ELR (cell line): ENCODE measurements around the gene SEMA3F.

ENCODE experiments used
- DNase-seq: peaks from one replicate; pipeline ENCODE4 v3.0.0-alpha.2; 2015; ENCODE audit warnings: low read depth

The SEMA3F gene

DNA sequence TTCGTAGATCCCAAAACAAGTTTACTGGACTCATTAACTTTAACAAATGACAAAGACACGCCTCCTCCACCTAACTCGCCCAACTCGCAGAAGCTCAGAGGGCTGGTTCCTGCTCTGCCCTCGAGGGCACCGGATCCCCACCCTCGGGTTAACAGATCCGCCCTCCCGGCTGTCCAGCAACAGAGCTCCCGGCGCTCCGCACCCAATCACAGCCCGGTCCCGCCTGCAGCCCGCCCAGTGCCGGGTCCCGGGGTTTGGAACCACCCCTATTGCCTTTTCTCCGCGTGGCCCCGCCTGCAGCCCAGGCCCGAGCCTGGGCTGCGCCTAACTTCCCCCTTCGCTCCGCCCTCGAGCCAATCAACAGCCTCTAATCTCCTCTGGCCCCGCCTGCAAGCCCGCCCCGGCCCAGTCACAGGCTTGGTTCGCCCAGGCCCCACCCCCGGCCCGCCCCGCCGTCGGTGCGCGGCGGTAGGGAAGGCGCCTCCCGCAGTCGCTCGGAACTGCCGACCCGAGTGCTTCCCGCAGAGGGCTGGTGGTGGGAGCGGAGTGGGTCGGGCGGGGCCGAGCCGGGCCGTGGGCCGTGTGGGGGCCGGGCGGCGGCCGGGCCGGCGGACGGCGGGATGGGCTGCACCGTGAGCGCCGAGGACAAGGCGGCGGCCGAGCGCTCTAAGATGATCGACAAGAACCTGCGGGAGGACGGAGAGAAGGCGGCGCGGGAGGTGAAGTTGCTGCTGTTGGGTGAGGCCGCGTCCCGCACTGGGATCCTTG, 80.8 kb downstream of the SEMA3F start, which contains the start of gene GNAI2:
Gene GNAI2 (plus strand): TSS at position 489 of the 768 bp plus-strand sequence. CDS start 132 bp downstream, at position 621.
- DNase-seq, result peak; percentile 98

DNA sequence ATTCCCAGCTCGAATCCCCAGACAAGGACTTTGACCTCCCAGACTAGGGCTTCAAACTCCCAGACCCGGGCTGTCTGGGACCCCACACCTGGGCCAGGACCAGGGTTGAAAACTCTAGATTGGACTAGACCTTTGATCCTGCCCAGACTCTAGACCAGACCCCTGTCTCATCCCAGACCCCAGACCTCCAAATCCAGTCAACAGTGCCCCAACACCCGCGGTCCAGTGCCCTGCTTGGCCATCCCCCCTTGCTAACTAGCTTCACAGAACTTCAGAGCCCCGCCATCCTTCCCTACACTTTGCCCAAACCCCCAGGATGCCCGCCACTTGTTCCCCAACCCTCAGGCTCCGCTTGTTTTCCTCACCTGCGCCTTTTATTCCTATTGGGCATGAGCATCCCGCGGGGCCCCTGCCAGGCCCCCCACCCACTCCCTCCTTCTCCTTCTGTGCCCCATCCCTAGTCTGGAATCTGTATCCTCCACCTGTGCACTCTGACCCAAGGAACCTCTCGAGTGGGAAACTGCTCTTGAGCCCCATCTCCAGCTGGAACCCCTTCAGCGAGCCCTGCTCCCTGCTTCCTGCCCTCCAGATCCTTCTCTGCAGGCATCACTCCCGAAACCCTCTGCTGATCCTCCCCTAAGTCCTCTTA, 81.5 kb downstream of the SEMA3F start:
- no peak for DNase-seq

DNA sequence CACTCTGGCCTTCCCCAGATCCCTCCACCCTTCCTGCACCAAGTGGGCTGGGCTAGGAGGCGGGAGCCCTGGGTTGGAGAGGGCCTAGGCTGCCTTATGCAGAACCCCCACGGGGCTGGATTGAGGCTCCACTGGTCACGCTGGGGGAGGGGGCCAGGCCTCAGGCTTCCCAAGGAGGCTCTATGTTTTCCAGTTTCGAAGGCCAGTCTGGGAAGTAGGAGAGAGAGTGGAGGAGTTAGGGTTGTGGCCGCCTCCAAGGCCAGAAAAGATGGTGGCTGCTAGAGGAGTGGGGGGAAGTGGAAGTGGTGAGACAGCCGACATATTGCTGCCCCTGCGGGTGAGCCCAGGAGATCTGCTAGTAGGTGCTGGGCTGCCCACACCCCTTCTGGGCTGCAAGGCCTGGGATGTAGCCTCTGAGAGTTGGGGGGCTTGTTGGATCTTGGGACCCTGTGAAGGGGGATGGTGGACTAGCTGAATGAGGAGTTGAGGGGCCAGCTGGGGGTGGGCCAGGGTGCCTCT, 82.1 kb downstream of the SEMA3F start:
- DNase-seq, result peak; percentile 58

DNA sequence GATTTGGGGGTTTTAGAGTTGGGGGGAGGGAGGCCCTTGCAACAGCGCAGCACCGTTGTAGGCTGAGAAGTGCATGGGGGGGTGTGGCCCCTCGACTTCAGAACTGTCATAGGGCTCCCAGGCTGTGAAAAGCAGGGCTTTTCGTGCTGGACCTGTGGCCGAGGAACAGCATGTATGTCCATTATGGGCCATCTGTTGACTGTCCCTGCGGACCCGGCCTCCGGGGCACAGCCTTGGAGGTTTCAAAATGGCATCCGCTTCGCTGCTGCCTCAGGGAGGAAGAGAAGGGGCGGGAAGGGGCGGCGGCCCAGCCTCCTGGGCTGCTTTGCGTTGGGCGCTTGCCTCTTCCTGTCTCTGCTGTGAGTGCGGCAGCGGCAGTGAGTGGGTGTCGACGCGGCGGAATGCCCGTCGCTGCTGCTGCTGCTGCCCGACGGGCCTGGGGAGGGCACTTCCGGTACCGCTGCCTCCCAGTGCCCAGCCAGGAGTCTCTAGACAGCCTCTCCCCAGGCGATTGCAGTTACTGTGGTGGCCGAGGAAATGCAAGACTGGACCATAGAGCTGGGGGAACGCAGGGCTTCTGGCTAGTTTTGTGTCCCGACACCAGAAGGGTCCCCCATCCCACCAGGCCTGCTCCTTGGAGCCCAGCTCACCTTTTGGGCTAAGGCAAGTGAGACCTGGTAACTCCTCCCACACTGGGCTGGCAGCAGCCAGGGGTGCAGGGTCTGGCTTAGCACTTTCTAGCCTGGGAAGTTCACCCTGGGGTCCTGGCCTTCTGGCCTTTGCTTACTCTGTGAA, 82.8 kb downstream of the SEMA3F start:
- DNase-seq, result peak; percentile 90

DNA sequence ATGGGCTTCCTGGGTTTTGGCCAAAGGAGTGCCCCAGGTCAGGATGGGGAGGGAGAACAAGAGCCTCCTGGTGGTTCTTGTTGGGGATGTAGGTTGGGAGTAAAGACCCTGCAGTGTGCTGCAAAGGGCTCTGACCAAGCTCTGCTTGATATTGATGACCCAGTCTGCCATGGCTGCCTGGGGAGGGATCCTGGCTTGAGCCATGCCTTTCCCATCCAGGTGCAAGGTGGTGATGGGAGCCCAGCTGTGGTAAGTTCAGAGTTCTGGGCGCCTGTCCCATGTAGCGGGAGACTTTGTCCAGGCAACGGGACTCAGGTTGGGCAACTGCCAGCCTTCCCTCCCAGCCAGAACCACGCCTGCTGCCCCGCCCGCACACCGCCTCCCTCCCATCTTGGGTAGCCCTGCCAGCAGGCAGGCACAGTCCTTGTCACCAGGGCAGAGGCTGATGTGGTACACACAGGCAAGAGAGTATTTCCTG, 83.5 kb downstream of the SEMA3F start:
- no peak for DNase-seq
